ENCODE results near the gene PHF5A.

PHF5A gene

DNA sequence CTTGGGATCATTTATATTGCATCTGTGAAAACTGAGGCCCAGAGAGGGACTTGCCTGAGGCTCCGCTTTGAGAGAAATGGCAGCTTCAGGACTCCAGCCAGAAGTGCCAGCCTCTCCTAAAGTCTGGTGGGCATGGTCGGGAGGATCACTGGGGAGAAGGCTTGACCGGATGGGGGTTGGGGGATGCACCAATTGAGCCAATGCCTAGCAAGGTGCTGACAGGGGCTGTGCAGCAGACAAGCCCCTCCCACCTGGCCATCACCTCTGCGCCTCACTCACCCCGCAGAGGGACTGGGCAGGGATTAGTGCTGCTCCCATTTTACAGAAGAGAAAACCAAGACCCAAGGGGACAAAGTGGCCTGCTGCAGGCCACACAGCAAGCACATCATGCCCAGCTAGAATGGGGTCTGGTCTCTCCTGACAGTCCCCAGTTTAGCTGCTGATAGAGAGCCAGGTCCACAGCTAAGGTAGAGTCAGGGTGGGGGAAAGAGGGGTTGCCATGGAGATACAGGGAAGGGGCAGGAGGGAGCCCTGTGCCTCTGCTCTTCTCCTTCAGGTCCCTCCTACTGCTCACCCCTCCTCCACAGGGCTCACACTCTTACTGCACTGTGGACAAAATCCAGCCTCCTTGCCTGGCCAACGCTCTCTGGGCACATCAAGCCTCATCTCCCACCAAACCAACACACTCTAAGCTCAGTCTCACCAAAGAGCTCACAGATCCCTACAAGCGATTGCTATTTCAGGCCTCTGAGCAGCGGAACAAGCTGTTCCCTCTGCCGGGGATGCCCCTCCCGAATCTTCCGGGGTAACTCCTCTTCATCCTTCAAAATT is 57.3 kb downstream of the PHF5A start:
- no peak for DNase-seq (ENCODE audit: low spot score)

GRCh38 chr22:41410311-41410751 is 58.2 kb downstream of the PHF5A start:
- no peak for DNase-seq (ENCODE audit: low spot score)

Data from hematopoietic multipotent progenitor cell treated with erythropoietin and hydrocortisone succinate and interleukin-3 and kit ligand, for 17 days (in vitro differentiated cells).